GM12878 (cell line): ENCODE data around the gene FGD1. TPM values are rescaled to one million over a fixed set of nuclear protein-coding genes. Genes with fewer than 3 reads are reported as not detected.

Experiments used
- ATAC-seq: fragments of 200-7000 bp; cut with Tn5 transposase; 3 replicates; pipeline ENCODE4 v1.9.1; 2020; ENCODE audit warnings: mild to moderate bottlenecking, moderate library complexity
- BruUV-seq: library from RNA; stranded (reverse); fragments of 400-500 nt; replicated peaks from 2 replicates; lab custom pipeline; 2021; lab: Mats Ljungman, UMichigan
- CTCF ChIA-PET: fragments of 300-600 bp; sonication (Branson Sonifier 250); formaldehyde crosslinking; extraction: SDS; loops from one replicate; lab custom pipeline; 2021; ENCODE audit warnings: inconsistent platforms; lab: Yijun Ruan, JAX
- POLR2A ChIA-PET: fragments of 350-600 bp; formaldehyde crosslinking; extraction: SDS; loops from one replicate; lab custom pipeline; 2021; ENCODE audit warnings: inconsistent platforms; lab: Charles Lee
- RAD21 ChIA-PET: fragments of 300-600 bp; sonication (Branson Sonifier 250); formaldehyde crosslinking; loops from one replicate; lab custom pipeline; 2023; ENCODE audit warnings: antibody characterized with exemption; ENCODE audit not compliant: unreplicated experiment; lab: Charles Lee
- SMC1A ChIA-PET: fragments of 300-600 bp; sonication (Branson Sonifier 250); formaldehyde crosslinking; loops from one replicate; lab custom pipeline; 2023; ENCODE audit not compliant: unreplicated experiment, uncharacterized antibody; lab: Charles Lee
- DNase-seq: peaks from one replicate; pipeline ENCODE4 v3.0.0-alpha.2; 2011; ENCODE audit warnings: low read depth, low spot score
- FAIRE-seq: peaks from 3 replicates; lab custom pipeline; 2011; peaks lifted over from hg19 to GRCh38; lab: Jason Lieb, UNC
- H2AFZ ChIP-seq: 2 replicates; pipeline ENCODE4 v1.6.0; 2011; ENCODE audit warnings: low read depth, low read length, control low read depth; ENCODE audit not compliant: control insufficient read depth
- H3K27ac ChIP-seq: 2 replicates; pipeline ENCODE4 v1.5.1; 2011; ENCODE audit warnings: control low read depth; ENCODE audit not compliant: control insufficient read depth, insufficient read depth
- H3K27me3 ChIP-seq, 2 experiments: replicated peaks in 1 of 2; 2 replicates each; pipeline versions ENCODE4 v1.6.0 to v1.6.1; 2011; ENCODE audit warnings: low read length in 1 of 2; ENCODE audit not compliant: control insufficient read depth in 2 of 2, insufficient read depth in 2 of 2
- H3K36me3 ChIP-seq, 2 experiments: 2 replicates each; pipeline ENCODE4 v1.5.1; 2011; ENCODE audit warnings: low read length in 1 of 2; ENCODE audit not compliant: control insufficient read depth in 2 of 2, insufficient read depth in 2 of 2
- H3K4me1 ChIP-seq: 2 replicates; pipeline ENCODE4 v1.6.1; 2011; ENCODE audit warnings: mild to moderate bottlenecking, low read length, moderate library complexity, mixed read lengths; ENCODE audit not compliant: control insufficient read depth, insufficient read depth
- H3K4me2 ChIP-seq: 2 replicates; pipeline ENCODE4 v1.6.0; 2011; ENCODE audit warnings: control low read depth; ENCODE audit not compliant: control insufficient read depth, insufficient read depth
- H3K4me3 ChIP-seq: fragments of 200-600 bp; sonication (generic); 2 replicates; pipeline ENCODE4 v1.5.1; 2016
- H3K79me2 ChIP-seq: 2 replicates; pipeline ENCODE4 v1.6.0; 2011; ENCODE audit warnings: low read length; ENCODE audit not compliant: control insufficient read depth, insufficient read depth
- H3K9ac ChIP-seq: 2 replicates; pipeline ENCODE4 v1.8.0; 2011; ENCODE audit warnings: low read length, control low read depth, mixed read lengths; ENCODE audit not compliant: control insufficient read depth, insufficient read depth
- H3K9me3 ChIP-seq: replicated peaks from 3 replicates; pipeline ENCODE4 v1.5.1; 2011; ENCODE audit warnings: mild to moderate bottlenecking, low read length; ENCODE audit not compliant: control insufficient read depth, insufficient read depth
- H4K20me1 ChIP-seq: 2 replicates; pipeline ENCODE4 v1.6.0; 2011; ENCODE audit not compliant: control insufficient read depth, insufficient read depth
- HDAC2 ChIP-seq: fragments of 200-600 bp; sonication (generic); IDR thresholded peaks from 2 replicates; pipeline ENCODE4 v1.6.1; 2017
- MEF2A ChIP-seq: IDR thresholded peaks from 2 replicates; pipeline ENCODE4 v1.6.1; 2011; ENCODE audit warnings: low read depth, mild to moderate bottlenecking, low read length, moderate library complexity; ENCODE audit not compliant: insufficient read depth
- MTA2 ChIP-seq: fragments of 450-650 bp; IDR thresholded peaks from 2 replicates; pipeline ENCODE4 v1.6.1; 2016; ENCODE audit warnings: low read depth, mild to moderate bottlenecking, moderate library complexity
- MTA3 ChIP-seq: IDR thresholded peaks from 2 replicates; pipeline ENCODE4 v1.6.1; 2012; ENCODE audit warnings: low read length, inconsistent platforms, borderline replicate concordance
- POLR2AphosphoS5 ChIP-seq: IDR thresholded peaks from 2 replicates; pipeline ENCODE4 v1.6.1; 2011; ENCODE audit warnings: mild to moderate bottlenecking, low read length, inconsistent platforms
- RBBP5 ChIP-seq: fragments of 200-600 bp; sonication (generic); conservative IDR thresholded peaks from 2 replicates; pipeline ENCODE4 v1.6.1; 2016
- STAT1 ChIP-seq: fragments of 450-650 bp; conservative IDR thresholded peaks from 2 replicates; pipeline ENCODE4 v1.6.1; 2014; ENCODE audit warnings: antibody characterized with exemption, mild to moderate bottlenecking
- STAT3 ChIP-seq: IDR thresholded peaks from 2 replicates; pipeline ENCODE4 v1.6.1; 2011; ENCODE audit warnings: low read depth, low read length, improper control_type of control experiment
- ZNF274 ChIP-seq: IDR thresholded peaks from one replicate; pipeline ENCODE4 v1.8.0; 2011; ENCODE audit not compliant: insufficient read length, insufficient read depth
- ZNF592 ChIP-seq: fragments of 450-650 bp; IDR thresholded peaks from 2 replicates; pipeline ENCODE4 v1.6.1; 2017; ENCODE audit warnings: mild to moderate bottlenecking, moderate library complexity
- WGBS: methylation state at CpG from one replicate; pipeline ENCODE4 v1.1.6; 2016; ENCODE audit warnings: low lambda C conversion rate; ENCODE audit not compliant: insufficient replicate concordance, insufficient coverage; ENCODE audit errors: missing lambda C conversion rate; 5-methylcytosine and 5-hydroxymethylcytosine counted together
- in situ Hi-C: fragments of 300-500 bp; cut with MboI; formaldehyde crosslinking; loops from 9 replicates; pipeline ENCODE4 v1.14.3; 2018; ENCODE audit warnings: mixed read lengths
- intact Hi-C: fragments of 100-400 bp; cut with micrococcal nuclease; formaldehyde crosslinking; loops from one replicate; pipeline ENCODE4 v1.14.2; 2022; ENCODE audit not compliant: unreplicated experiment
- polyA plus RNA-seq, 11 experiments: library from polyadenylated mRNA; depleted of rRNA in 4 of 11; unstranded in 6 of 11; stranded (reverse) in 5 of 11; fragments of >200 nt; fragmentation: Nextera tagmentation in 4 of 11; fragmentation: Illumina TruSeq in 1 of 11; extraction: Ambion mirVana in 4 of 11; extraction: Trizol in 1 of 11; gene quantifications; 1 replicate in 1 of 11; 2 replicates in 10 of 11; pipeline versions ENCODE4 v1.2.1 to v1.2.3, GENCODE V29; 2011 to 2016; ENCODE audit warnings: inconsistent platforms in 2 of 11, missing spikeins in 2 of 11, low read depth in 1 of 11
- total RNA-seq, 4 experiments: library from RNA; depleted of rRNA in 3 of 4; stranded (reverse); fragments of >200 nt in 3 of 4; fragmentation: Illumina TruSeq in 1 of 4; extraction: Trizol in 1 of 4; gene quantifications; 2 replicates each; pipeline versions ENCODE4 v1.2.1 to v1.2.3, GENCODE V29; 2013 to 2021
- TF ChIP-seq, protein P1 (sequence below): IDR thresholded peaks from 2 replicates; pipeline ENCODE4 v1.6.1; 2011; ENCODE audit warnings: low read depth, mild to moderate bottlenecking, low read length, moderate library complexity, borderline replicate concordance; ENCODE audit errors: extremely low read depth

Gene FGD1
- total and polyA plus RNA-seq, 10 of the 15 experiments (the other 5 are each of a cell fraction or from before 2014, with no cell fraction given): 0.05 to 0.50 (median 0.45) TPM; not detected in 7

GRCh38 chrX:54473993-54474859, 21.8 kb downstream of the FGD1 start:
- no peak for TF ChIP-seq MTA3
- TF ChIP-seq HDAC2: no peak
- TF ChIP-seq ZNF274: no peak
- TF ChIP-seq STAT1: no peak
- no peak for TF ChIP-seq STAT3
- no peak for TF ChIP-seq MEF2A
- TF ChIP-seq, protein P1, sequence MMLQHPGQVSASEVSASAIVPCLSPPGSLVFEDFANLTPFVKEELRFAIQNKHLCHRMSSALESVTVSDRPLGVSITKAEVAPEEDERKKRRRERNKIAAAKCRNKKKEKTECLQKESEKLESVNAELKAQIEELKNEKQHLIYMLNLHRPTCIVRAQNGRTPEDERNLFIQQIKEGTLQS: no peak
- TF ChIP-seq MTA2: no peak
- no peak for TF ChIP-seq ZNF592
- no peak for TF ChIP-seq POLR2AphosphoS5
- TF ChIP-seq RBBP5: no peak
- H2AFZ ChIP-seq: no peak overlapping the region
- CTCF ChIA-PET: no interaction called here
- ATAC-seq (no peak), FAIRE-seq (no peak), DNase-seq (no peak)
- no peaks in the 10 kb centered on the region for H3K9me3 ChIP-seq
- no peaks in the 10 kb centered on the region for H3K79me2 ChIP-seq
- no TSS peak for BruUV-seq
- H3K27me3 ChIP-seq: no peaks in the 10 kb centered on the region
- no peak overlapping the region for H3K9ac ChIP-seq
- no peaks in the 10 kb centered on the region for H3K36me3 ChIP-seq
- in situ Hi-C loops (no loop called here), intact Hi-C loops (no loop called here)
- SMC1A ChIA-PET: no interaction called here
- H4K20me1 ChIP-seq: no peaks in the 10 kb centered on the region
- RAD21 ChIA-PET: no interaction called here
- no peak overlapping the region for H3K4me3 ChIP-seq
- 36% methylated on average over 10 of the region's 10 CpGs for WGBS
- no peak overlapping the region for H3K27ac ChIP-seq
- no peak overlapping the region for H3K4me2 ChIP-seq
- no peaks in the 10 kb centered on the region for H3K4me1 ChIP-seq
- POLR2A ChIA-PET: no interaction called here
